IPS-15b (cell line): ENCODE data around the gene LHX3.

Experiments used
- H3K27me3 ChIP-seq: one replicate; pipeline ENCODE4 v1.6.1; 2013; ENCODE audit warnings: low read length; ENCODE audit not compliant: control insufficient read depth, insufficient read depth
- H3K36me3 ChIP-seq: one replicate; pipeline ENCODE4 v1.6.1; 2013; ENCODE audit warnings: low read length; ENCODE audit not compliant: control insufficient read depth, insufficient read depth
- H3K4me1 ChIP-seq: one replicate; pipeline ENCODE4 v1.6.1; 2013; ENCODE audit warnings: mild to moderate bottlenecking, low read length; ENCODE audit not compliant: control insufficient read depth, insufficient read depth
- H3K4me3 ChIP-seq: one replicate; pipeline ENCODE4 v1.5.1; 2013; ENCODE audit warnings: low read depth, low read length
- H3K9ac ChIP-seq: one replicate; pipeline ENCODE4 v1.6.1; 2013; ENCODE audit warnings: low read depth, mild to moderate bottlenecking, low read length
- H3K9me3 ChIP-seq: one replicate; pipeline ENCODE4 v1.6.1; 2013; ENCODE audit warnings: mild to moderate bottlenecking, low read length; ENCODE audit not compliant: control insufficient read depth, insufficient read depth

The LHX3 gene

DNA sequence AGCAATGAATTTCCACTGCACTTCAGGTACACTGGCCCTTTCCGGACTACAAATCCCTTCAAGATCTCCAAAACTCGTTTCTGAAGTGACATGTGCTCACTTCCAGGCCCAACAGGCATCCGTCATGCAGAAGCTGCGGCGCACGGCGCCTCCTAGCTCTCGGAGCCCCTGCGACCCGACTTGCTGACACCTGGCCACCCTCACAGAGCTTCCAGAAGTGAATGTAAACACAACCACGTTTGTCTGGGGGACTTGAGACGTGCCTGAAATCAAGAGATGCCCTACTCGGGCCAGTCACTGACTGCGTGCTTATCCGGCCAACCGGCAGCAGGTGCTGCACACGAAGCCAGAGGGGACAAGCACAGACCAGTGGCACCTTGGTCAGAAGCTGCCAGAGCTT, 4.9 kb upstream of the LHX3 start:
- H3K4me1 ChIP-seq, result peaks cover 3% of the 10 kb centered on the region
- peaks cover 23% of the 10 kb centered on the region for H3K36me3 ChIP-seq
- no peak overlapping the region for H3K4me3 ChIP-seq
- H3K27me3 ChIP-seq, result peaks cover under 1% of the 10 kb centered on the region
- no peak overlapping the region for H3K9ac ChIP-seq
- H3K9me3 ChIP-seq, result no peaks in the 10 kb centered on the region

GRCh38 chr9:136209232-136209631, 4.3 kb upstream of the LHX3 start:
- H3K27me3 ChIP-seq, result peaks cover 6% of the 10 kb centered on the region
- no peaks in the 10 kb centered on the region for H3K9me3 ChIP-seq
- peaks cover 3% of the 10 kb centered on the region for H3K4me1 ChIP-seq
- no peak overlapping the region for H3K4me3 ChIP-seq
- H3K36me3 ChIP-seq, result peaks cover 18% of the 10 kb centered on the region
- no peak overlapping the region for H3K9ac ChIP-seq

DNA sequence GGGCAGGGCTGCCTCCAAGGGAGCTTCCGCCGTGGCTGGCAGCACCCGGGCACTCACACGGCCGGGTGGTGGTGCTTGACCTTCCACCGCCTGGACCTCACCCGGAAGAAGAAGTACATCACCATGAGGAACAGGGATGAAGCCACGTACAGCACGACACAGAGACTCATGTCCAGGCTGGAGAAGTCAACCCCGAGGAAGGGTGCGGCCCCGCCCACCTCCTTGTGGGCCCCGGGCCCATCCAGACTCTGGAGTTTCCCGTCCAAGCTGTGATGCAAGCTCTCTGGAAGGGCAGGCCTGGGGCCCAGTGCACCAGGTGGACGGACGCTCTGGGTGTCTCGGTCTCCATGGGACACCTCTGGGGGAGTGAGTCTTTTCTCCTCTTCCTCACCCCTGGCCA, 3.7 kb upstream of the LHX3 start:
- H3K36me3 ChIP-seq, result peaks cover 16% of the 10 kb centered on the region

GRCh38 chr9:136207616-136208015, 2.7 kb upstream of the LHX3 start:
- peaks cover 20% of the 10 kb centered on the region for H3K27me3 ChIP-seq
- H3K36me3 ChIP-seq, result peaks cover 16% of the 10 kb centered on the region
- peaks cover 3% of the 10 kb centered on the region for H3K4me1 ChIP-seq
- no peak overlapping the region for H3K4me3 ChIP-seq
- H3K9ac ChIP-seq, result peak overlapping the region; percentile 37
- H3K9me3 ChIP-seq, result no peaks in the 10 kb centered on the region

More for the DNA sequence above, 3.7 kb upstream of the LHX3 start:
- Histone ChIP-seq H3K27me3 (peaks cover 11% of the 10 kb centered on the region), H3K9me3 (no peaks in the 10 kb centered on the region), H3K9ac (no peak overlapping the region), H3K4me1 (peaks cover 3% of the 10 kb centered on the region), H3K4me3 (no peak overlapping the region)

- Histone ChIP-seq H3K4me1 (peaks cover 3% of the 10 kb centered on the region), H3K9ac (no peak overlapping the region), H3K27me3 (peaks cover 26% of the 10 kb centered on the region), H3K4me3 (no peak overlapping the region), H3K9me3 (no peaks in the 10 kb centered on the region), H3K36me3 (peaks cover 14% of the 10 kb centered on the region)
These were observed 1.8 kb upstream of the LHX3 start for GRCh38 chr9:136206602-136207275.

DNA sequence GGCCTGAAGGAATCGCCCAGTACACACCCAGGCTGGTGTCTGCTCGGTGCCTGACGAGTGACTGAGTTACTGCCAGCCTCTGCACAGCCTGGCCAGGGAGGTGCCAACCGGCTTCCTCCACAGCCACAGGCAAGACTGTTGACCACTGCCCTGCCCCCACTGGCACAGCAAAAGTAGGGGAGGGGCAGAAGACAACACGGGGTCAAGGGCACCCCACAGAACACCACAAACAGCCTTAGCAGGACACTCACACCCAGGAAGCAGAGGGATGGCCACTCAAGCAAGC, 722 bp upstream of the LHX3 start:
- no peak overlapping the region for H3K4me3 ChIP-seq
- H3K4me1 ChIP-seq, result peaks cover 3% of the 10 kb centered on the region
- no peak overlapping the region for H3K9ac ChIP-seq
- H3K9me3 ChIP-seq, result no peaks in the 10 kb centered on the region
- peaks cover 36% of the 10 kb centered on the region for H3K27me3 ChIP-seq
- H3K36me3 ChIP-seq, result peaks cover 8% of the 10 kb centered on the region

GRCh38 chr9:136204145-136204805, 653 bp downstream of the LHX3 start:
- peaks cover 50% of the 10 kb centered on the region for H3K27me3 ChIP-seq
- peaks cover 3% of the 10 kb centered on the region for H3K4me1 ChIP-seq
- no peaks in the 10 kb centered on the region for H3K9me3 ChIP-seq
- H3K36me3 ChIP-seq, result peaks cover 5% of the 10 kb centered on the region
- H3K4me3 ChIP-seq, result peak overlapping the region; percentile 8
- H3K9ac ChIP-seq, result no peak overlapping the region

DNA sequence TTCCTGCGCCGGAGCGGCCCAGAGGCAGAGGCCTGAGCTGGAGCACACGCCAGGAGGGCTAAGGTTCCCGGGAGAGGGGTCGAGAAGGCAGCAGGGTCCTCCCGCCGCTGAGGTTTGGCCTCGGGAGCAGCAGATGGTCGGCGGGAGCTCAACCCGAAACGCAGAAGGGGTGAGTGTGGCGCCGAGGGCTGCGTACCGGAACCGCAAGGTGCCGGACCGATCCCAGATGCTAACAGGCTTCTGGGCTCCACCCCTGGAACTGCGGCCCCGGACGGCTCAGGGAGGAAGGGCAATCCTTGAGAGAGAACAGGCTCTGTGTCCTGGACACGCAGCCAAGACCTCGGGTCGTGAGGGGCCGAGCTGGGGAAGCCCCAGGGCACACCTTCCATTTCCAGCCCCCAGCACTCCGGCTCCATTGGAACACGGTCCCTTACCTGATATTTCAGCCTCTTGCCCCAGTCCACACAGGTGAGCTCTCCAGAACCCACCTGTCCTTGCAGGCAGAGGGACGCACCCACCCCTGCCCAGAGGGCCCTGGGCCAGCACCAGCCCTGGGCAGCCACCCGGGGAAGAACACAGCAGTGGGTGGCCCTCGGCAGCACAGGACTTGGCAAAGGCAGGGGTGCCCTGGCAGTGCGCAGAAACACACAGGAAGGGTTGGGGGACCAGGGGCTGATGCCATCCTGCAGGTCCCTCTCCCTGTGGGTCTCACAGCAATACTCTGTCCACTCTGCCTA, 1.4 kb downstream of the LHX3 start:
- Histone ChIP-seq H3K4me1 (peaks cover 3% of the 10 kb centered on the region), H3K9ac (no peak overlapping the region), H3K27me3 (peaks cover 54% of the 10 kb centered on the region), H3K36me3 (no peaks in the 10 kb centered on the region), H3K4me3 (peak overlapping the region; percentile 39), H3K9me3 (no peaks in the 10 kb centered on the region)

DNA sequence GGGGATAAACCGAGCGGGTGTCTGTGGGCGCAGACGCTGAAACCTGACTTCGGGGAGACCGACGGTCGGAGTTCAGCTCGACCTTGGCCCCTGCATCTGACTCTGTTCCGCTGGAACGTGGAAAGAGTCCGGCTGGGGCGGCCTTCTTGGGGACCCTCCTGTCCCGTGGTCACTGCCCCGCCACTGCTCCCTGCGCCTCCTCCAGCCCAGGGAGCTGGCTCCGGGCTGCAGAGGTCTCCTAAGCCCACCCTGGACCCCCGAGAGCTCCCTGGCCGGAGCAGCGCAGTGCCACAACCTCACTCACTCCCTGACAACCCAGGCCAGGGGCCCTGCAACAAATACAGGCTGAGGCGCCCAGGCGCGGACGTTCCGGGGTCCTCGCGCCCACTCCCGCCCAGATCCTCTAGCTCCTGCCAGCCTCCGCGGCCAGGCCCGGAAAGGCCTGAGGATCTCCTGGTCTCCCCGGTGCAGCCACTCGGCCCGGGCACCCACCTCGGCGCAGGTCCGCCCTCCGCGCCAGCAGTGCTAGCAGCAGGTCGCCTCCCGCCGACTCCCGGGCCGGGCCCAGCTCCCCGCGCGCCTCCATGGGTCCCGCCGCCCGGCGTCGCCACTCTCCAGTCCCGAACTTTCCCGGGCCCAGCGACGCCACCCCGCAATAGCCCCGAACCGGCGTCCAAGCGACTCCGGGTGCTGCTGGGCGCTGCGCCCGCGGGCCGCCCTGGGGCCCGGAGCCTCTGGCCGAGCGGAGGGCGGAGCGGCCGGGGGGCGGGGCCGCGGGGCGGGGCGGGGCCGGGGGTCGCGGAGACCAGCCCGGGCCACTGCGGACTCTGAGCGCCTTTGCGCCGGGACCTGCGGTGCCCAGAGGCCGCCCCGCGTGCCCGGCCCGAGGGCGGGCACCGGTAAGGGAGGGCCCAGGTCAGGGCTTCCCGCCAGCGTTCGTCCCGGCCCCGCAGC, 2.2 kb downstream of the LHX3 start:
- H3K9me3 ChIP-seq, result no peaks in the 10 kb centered on the region
- no peaks in the 10 kb centered on the region for H3K36me3 ChIP-seq
- H3K27me3 ChIP-seq, result peaks cover 62% of the 10 kb centered on the region
- no peaks in the 10 kb centered on the region for H3K4me1 ChIP-seq
- peak overlapping the region; percentile 39 for H3K4me3 ChIP-seq
- no peak overlapping the region for H3K9ac ChIP-seq

DNA sequence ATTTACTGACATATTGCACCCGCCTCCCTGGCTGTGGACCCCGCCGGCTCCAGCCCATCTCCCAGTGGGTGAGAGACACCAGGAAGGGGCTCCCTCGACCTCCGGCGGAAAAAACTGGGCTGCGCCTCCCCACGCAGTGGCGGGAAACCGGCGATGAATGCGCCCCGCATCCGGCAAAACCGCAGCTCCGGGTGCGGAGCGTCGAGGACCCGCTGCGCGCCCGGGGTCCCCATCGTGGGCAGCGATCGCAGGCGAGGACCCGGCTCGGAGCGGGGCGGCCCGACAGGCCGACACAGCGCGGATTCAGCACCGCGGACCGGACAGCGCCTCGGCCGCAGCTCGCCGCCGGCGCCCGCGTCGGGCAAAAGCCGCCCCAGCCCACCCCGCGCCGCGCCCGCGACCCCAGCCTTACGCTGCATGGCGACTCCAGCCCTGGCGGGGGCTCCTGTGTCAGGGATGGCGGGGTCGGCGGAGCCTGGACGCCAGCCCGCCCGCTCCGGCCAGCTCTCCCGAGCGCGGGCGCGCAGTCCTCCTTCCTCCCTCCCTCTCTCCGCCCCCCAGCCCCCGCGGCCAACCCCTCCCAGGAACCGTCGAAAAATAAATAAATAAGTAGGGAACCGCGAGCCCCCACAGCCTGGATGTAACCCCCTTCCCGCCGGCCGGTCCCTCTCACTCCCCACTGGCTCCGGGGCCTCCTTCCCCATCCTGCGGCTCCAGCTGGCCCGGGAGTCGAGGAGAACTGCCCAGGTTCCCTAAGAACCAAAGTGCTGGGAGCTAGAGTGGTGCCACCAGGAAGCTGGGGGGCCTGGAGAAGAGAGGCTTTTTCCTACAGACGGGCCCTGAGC, 3.1 kb downstream of the LHX3 start:
- no peaks in the 10 kb centered on the region for H3K4me1 ChIP-seq

GRCh38 chr9:136201174-136201573, 3.8 kb downstream of the LHX3 start:
- peak overlapping the region; percentile 5 for H3K4me3 ChIP-seq
- no peaks in the 10 kb centered on the region for H3K9me3 ChIP-seq
- H3K27me3 ChIP-seq, result peaks cover 76% of the 10 kb centered on the region
- H3K36me3 ChIP-seq, result no peaks in the 10 kb centered on the region
- H3K4me1 ChIP-seq, result peaks cover 2% of the 10 kb centered on the region
- H3K9ac ChIP-seq, result no peak overlapping the region

More for the DNA sequence above, 3.1 kb downstream of the LHX3 start:
- H3K27me3 ChIP-seq, result peaks cover 70% of the 10 kb centered on the region
- no peak overlapping the region for H3K9ac ChIP-seq
- peak overlapping the region; percentile 26 for H3K4me3 ChIP-seq
- H3K9me3 ChIP-seq, result no peaks in the 10 kb centered on the region
- no peaks in the 10 kb centered on the region for H3K36me3 ChIP-seq
